ENCODE measurements around the gene RNF34.

GRCh38 chr12:121468499-121468801 lies 68.5 kb downstream of the RNF34 start:
- no peak for TF ChIP-seq CTCF (IDR thresholded peaks at IDR 0.05; ENCODE audit: extremely low read depth in 1 of 2, insufficient read depth in 1 of 2, low read depth in 1 of 2, low read length in 2 of 2)
- no peak for TF ChIP-seq POLR2AphosphoS5 (IDR thresholded peaks at IDR 0.05; ENCODE audit: insufficient read depth, low read depth, low read length)
- TF ChIP-seq, protein P1, sequence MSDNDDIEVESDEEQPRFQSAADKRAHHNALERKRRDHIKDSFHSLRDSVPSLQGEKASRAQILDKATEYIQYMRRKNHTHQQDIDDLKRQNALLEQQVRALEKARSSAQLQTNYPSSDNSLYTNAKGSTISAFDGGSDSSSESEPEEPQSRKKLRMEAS (IDR thresholded peaks at IDR 0.05; ENCODE audit: insufficient read depth, insufficient read length), result no peak
- no peak for TF ChIP-seq EZH2 (IDR thresholded peaks at IDR 0.05; ENCODE audit: borderline replicate concordance, low read depth, low read length, severe bottlenecking)
- TF ChIP-seq POLR2A (IDR thresholded peaks at IDR 0.05; ENCODE audit: low read depth, low read length), result no peak
- TF ChIP-seq FOS (IDR thresholded peaks at IDR 0.05; ENCODE audit: borderline replicate concordance, insufficient read depth, low read length), result no peak
- TF ChIP-seq GATA2 (IDR thresholded peaks at IDR 0.05; ENCODE audit: insufficient read depth, insufficient read length, low read depth, low read length), result no peak
- no peak for TF ChIP-seq MYC (IDR thresholded peaks at IDR 0.05; ENCODE audit: low read depth, low read length)

Measured in endothelial cell of umbilical vein (primary cell).